Neural progenitor cell (in vitro differentiated cells): ENCODE results near the gene LYST.

Experiments used
- EZH2 ChIP-seq: fragments of 200-600 bp; sonication (generic); IDR thresholded peaks from 2 replicates; pipeline ENCODE4 v1.6.1; 2017; ENCODE audit warnings: antibody characterized with exemption, mild to moderate bottlenecking, moderate library complexity
- EZH2phosphoT487 ChIP-seq: fragments of 200-600 bp; sonication (generic); IDR thresholded peaks from 2 replicates; pipeline ENCODE4 v1.6.1; 2017; ENCODE audit warnings: antibody characterized with exemption
- TF ChIP-seq, protein P1 (sequence below): fragments of 200-600 bp; sonication (generic); IDR thresholded peaks from 2 replicates; pipeline ENCODE4 v1.5.1; 2017; ENCODE audit warnings: antibody characterized with exemption, mild to moderate bottlenecking

DNA sequence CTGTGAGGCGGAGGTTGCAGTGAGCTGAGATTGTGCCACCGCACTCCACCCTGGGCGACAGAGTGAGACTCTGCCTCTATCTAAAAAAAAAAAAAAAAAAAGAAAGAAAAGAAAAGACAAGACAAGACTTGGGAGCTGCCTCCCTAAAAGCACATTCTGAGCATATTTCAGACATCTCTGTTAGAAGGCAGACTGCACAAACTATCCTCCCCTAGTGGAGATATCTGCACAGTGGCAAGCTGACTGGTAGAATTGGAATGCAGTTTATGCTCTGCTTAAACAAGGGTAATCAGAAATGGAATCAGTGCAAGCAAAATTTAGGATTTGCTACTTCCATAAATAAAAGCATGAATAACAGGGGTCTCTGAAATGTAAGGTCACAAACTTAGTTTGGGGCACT, 248.9 kb downstream of the LYST start:
- TF ChIP-seq EZH2phosphoT487 (no peak), EZH2 (no peak)
- TF ChIP-seq, protein P1, sequence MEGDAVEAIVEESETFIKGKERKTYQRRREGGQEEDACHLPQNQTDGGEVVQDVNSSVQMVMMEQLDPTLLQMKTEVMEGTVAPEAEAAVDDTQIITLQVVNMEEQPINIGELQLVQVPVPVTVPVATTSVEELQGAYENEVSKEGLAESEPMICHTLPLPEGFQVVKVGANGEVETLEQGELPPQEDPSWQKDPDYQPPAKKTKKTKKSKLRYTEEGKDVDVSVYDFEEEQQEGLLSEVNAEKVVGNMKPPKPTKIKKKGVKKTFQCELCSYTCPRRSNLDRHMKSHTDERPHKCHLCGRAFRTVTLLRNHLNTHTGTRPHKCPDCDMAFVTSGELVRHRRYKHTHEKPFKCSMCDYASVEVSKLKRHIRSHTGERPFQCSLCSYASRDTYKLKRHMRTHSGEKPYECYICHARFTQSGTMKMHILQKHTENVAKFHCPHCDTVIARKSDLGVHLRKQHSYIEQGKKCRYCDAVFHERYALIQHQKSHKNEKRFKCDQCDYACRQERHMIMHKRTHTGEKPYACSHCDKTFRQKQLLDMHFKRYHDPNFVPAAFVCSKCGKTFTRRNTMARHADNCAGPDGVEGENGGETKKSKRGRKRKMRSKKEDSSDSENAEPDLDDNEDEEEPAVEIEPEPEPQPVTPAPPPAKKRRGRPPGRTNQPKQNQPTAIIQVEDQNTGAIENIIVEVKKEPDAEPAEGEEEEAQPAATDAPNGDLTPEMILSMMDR = no peak
